Peyer's patch (tissue), 4 donors: ENCODE results near the gene ZNF516.

ENCODE experiments used
- CTCF ChIP-seq, 6 experiments: fragments of 450-650 bp in 4 of 6; fragments of 200-600 bp in 2 of 6; sonication (generic) in 1 of 6; IDR thresholded peaks; one replicate each; pipeline ENCODE4 v1.5.1; 2017 to 2019; ENCODE audit warnings: antibody characterized with exemption in 6 of 6, mild to moderate bottlenecking in 3 of 6, moderate library complexity in 1 of 6
- POLR2A ChIP-seq, 2 donors: fragments of 450-650 bp; IDR thresholded peaks; one replicate each; pipeline ENCODE4 v1.5.1; 2017; ENCODE audit warnings: antibody characterized with exemption in 2 of 2, mild to moderate bottlenecking in 2 of 2, moderate library complexity in 2 of 2

- TF ChIP-seq POLR2A (IDR thresholded peaks at IDR 0.05) (no peak), CTCF (IDR thresholded peaks at IDR 0.05) (no peak)
Measured at GRCh38 chr18:76385681-76385975, 109.4 kb downstream of the ZNF516 start.
